SH-SY5Y (cell line): ENCODE measurements around the gene POP7.

Experiments
- GATA2 ChIP-seq: IDR thresholded peaks from 2 replicates; pipeline ENCODE4 v1.6.1; 2011; ENCODE audit warnings: mild to moderate bottlenecking, low read depth, low read length
- GATA3 ChIP-seq: IDR thresholded peaks from 2 replicates; pipeline ENCODE4 v1.6.1; 2011; ENCODE audit warnings: low read depth, mild to moderate bottlenecking, low read length, moderate library complexity

Gene POP7

GRCh38 chr7:100696123-100696521 lies 9.8 kb upstream of the POP7 start:
- TF ChIP-seq GATA3 (no peak), GATA2 (no peak)

DNA sequence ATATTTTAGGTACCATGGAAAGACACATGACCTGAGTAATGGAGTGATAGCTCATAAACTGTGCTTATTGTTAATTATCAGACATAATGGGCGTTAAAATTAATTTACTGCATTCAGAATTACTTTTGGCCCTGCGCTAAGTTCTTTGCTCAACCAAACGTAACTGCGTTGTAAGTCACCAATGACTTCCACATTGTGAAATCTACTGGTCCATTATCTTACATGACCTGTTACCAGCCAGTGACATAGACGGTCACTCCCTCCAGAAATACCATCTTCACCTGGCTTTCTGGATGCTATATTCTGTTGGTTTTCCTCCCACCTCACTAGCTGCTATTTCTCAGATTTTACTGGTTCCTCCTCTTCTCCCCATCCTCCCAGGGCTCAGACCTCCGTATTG lies 6.9 kb upstream of the POP7 start:
- TF ChIP-seq GATA3 (no peak), GATA2 (no peak)

DNA sequence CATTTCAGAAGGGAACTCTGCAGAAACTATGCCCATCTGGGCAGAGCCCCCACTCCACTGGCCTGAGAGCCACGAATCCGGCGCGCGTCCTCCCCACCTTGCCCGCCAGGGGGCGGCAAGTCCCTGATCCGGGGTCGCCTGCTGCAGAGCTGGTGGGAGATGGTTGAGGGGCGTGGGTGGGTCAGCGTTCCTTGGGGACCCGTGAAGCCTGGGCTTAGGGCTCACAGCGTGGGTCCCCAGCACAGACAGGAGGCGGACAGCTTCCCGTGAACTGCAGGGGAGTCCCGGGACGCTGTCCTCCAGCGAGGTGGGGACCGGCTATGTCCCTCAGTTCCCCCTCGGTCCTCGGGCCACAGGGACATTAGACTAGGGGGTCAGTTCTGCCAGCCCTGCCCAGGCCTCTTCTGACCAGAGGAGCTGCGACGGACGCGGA lies 585 bp upstream of the POP7 start:
- TF ChIP-seq GATA2 (no peak), GATA3 (no peak)

DNA sequence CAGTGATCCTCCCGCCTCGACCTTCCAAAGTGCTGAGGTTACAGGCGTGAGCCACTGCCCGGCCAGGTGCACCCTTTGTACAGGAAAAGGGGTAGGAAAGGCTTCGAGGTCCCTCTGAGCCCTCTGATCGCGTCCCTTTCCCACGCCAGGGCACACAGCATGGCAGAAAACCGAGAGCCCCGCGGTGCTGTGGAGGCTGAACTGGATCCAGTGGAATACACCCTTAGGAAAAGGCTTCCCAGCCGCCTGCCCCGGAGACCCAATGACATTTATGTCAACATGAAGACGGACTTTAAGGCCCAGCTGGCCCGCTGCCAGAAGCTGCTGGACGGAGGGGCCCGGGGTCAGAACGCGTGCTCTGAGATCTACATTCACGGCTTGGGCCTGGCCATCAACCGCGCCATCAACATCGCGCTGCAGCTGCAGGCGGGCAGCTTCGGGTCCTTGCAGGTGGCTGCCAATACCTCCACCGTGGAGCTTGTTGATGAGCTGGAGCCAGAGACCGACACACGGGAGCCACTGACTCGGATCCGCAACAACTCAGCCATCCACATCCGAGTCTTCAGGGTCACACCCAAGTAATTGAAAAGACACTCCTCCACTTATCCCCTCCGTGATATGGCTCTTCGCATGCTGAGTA lies 871 bp downstream of the POP7 start:
- no peak for TF ChIP-seq GATA3
- TF ChIP-seq GATA2 = no peak

GRCh38 chr7:100708395-100708794 lies 2.5 kb downstream of the POP7 start:
- no peak for TF ChIP-seq GATA2
- TF ChIP-seq GATA3 = no peak

GRCh38 chr7:100710452-100710851 lies 4.5 kb downstream of the POP7 start:
- TF ChIP-seq GATA3 = no peak
- TF ChIP-seq GATA2 = no peak

DNA sequence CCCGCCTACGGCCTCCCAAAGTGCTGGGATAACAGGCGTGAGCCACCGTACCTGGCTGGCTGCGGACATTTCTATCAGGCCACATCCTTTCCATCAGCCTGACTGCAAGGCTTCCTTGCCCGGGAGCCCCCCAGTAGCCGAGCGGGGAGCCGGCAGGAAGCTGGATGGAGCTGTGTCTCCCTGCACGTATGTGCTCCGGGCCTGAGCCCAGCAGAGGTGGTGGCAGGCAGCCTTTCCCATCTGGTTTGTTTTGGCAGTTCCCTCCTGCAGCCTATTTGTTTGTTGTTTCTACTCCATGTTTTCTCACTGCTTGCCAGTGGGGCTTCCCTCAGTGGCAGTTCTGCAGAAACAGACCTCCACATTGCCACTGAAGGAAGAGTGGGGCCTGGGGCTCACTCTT lies 5.4 kb downstream of the POP7 start:
- no peak for TF ChIP-seq GATA3

- TF ChIP-seq GATA3 = no peak
- no peak for TF ChIP-seq GATA2
These were observed 8.8 kb downstream of the POP7 start for GRCh38 chr7:100714725-100715124.

DNA sequence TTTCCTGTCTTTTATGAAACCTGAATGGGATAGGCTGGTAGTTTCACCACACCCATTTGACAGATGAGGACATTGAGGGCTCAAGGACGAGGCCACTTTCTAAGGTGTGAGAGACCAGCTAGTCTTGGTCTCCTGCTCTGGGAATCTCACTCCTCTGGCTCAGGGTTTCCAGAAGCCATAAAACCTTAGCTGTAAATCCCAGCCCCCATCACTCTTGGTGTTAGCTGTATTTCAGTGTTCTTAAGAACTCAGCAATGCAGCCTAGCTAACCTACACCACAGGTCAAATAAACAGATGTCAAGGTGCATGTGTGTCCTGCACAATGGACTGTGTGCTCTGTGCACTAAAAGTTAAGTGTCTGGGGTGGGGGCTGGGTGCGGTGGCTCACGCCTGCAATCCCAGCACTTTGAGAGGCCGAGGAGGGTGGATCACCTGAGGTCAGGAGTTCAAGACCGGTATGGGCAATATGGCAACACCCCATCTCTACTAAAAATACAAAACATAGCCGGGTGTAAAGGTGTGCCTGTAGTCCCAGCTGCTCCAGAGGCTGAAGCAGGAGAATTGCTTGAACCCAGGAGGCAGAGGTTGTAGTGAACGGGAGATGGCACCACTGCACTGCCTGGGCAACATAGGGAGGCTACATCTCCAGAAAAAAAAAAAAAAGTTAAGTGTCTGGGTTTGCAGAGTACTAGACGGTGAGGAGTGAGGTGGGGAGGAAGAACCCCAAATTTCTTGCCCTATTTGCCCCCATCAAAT lies 13.8 kb downstream of the POP7 start:
- TF ChIP-seq GATA3 = no peak
- no peak for TF ChIP-seq GATA2

DNA sequence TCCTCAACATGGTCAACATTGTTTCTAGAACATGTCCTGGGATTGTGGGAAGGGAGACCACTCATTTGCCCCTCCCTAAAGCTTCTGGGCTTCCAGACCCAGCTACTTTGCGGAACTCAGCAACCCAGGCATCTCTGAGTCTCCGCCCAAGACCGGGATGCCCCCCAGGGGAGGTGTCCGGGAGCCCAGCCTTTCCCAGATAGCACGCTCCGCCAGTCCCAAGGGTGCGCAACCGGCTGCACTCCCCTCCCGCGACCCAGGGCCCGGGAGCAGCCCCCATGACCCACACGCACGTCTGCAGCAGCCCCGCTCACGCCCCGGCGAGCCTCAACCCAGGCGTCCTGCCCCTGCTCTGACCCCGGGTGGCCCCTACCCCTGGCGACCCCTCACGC lies 14.4 kb downstream of the POP7 start, which contains the start of gene EPO:
Gene EPO, plus strand, starts transcription at position 190 of the 392 bp plus-strand sequence. CDS start 513 bp downstream, outside the sequence.
- TF ChIP-seq GATA2 (no peak), GATA3 (no peak)

- TF ChIP-seq GATA2 = peak; percentile 27; the same call in 1 of the 2 replicates
- no peak for TF ChIP-seq GATA3
These were observed 15.0 kb downstream of the POP7 start for GRCh38 chr7:100720671-100721504.

DNA sequence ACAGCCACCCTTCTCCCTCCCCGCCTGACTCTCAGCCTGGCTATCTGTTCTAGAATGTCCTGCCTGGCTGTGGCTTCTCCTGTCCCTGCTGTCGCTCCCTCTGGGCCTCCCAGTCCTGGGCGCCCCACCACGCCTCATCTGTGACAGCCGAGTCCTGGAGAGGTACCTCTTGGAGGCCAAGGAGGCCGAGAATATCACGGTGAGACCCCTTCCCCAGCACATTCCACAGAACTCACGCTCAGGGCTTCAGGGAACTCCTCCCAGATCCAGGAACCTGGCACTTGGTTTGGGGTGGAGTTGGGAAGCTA lies 15.5 kb downstream of the POP7 start:
- no peak for TF ChIP-seq GATA2
- TF ChIP-seq GATA3 = no peak

DNA sequence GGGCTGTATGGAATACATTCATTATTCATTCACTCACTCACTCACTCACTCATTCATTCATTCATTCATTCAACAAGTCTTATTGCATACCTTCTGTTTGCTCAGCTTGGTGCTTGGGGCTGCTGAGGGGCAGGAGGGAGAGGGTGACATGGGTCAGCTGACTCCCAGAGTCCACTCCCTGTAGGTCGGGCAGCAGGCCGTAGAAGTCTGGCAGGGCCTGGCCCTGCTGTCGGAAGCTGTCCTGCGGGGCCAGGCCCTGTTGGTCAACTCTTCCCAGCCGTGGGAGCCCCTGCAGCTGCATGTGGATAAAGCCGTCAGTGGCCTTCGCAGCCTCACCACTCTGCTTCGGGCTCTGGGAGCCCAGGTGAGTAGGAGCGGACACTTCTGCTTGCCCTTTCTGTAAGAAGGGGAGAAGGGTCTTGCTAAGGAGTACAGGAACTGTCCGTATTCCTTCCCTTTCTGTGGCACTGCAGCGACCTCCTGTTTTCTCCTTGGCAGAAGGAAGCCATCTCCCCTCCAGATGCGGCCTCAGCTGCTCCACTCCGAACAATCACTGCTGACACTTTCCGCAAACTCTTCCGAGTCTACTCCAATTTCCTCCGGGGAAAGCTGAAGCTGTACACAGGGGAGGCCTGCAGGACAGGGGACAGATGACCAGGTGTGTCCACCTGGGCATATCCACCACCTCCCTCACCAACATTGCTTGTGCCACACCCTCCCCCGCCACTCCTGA lies 16.7 kb downstream of the POP7 start:
- TF ChIP-seq GATA2 (no peak), GATA3 (no peak)

GRCh38 chr7:100723732-100724275 lies 17.9 kb downstream of the POP7 start:
- no peak for TF ChIP-seq GATA2
- no peak for TF ChIP-seq GATA3
